ENCODE measurements around the gene ACOX1.

ACOX1 gene

DNA sequence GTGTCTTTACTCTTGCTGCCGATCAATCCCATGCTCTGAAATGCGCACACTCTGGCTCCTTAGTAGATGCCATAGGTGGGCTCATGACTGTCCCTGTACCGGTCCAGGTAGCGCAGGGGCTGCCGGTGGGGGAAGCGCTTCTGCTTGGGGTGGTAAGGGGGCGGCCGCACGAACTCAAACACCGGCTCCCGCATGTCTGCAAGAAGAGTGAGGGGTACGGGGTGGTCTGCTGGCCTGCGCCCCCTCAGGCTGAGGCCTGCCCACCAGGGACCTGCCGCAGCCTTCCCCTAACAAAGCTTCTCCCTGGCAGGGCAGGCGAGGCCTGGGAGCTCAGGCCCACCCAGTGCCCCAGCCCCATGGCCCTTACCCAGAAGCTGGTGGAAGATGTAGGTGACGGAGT, 80.2 kb downstream of the ACOX1 start (continued):
- TF ChIP-seq, protein P1, sequence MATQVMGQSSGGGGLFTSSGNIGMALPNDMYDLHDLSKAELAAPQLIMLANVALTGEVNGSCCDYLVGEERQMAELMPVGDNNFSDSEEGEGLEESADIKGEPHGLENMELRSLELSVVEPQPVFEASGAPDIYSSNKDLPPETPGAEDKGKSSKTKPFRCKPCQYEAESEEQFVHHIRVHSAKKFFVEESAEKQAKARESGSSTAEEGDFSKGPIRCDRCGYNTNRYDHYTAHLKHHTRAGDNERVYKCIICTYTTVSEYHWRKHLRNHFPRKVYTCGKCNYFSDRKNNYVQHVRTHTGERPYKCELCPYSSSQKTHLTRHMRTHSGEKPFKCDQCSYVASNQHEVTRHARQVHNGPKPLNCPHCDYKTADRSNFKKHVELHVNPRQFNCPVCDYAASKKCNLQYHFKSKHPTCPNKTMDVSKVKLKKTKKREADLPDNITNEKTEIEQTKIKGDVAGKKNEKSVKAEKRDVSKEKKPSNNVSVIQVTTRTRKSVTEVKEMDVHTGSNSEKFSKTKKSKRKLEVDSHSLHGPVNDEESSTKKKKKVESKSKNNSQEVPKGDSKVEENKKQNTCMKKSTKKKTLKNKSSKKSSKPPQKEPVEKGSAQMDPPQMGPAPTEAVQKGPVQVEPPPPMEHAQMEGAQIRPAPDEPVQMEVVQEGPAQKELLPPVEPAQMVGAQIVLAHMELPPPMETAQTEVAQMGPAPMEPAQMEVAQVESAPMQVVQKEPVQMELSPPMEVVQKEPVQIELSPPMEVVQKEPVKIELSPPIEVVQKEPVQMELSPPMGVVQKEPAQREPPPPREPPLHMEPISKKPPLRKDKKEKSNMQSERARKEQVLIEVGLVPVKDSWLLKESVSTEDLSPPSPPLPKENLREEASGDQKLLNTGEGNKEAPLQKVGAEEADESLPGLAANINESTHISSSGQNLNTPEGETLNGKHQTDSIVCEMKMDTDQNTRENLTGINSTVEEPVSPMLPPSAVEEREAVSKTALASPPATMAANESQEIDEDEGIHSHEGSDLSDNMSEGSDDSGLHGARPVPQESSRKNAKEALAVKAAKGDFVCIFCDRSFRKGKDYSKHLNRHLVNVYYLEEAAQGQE (tag by site-specific recombination; IDR thresholded peaks at IDR 0.05): no peak
- TF ChIP-seq KLF8 (tag by site-specific recombination; IDR thresholded peaks at IDR 0.05) (no peak), PRDM1 (tag by site-specific recombination; IDR thresholded peaks at IDR 0.05) (no peak), ZNF121 (tag by site-specific recombination; IDR thresholded peaks at IDR 0.05) (no peak), ZNF555 (tag by site-specific recombination; conservative IDR thresholded peaks at IDR 0.05) (no peak), IKZF3 (tag by site-specific recombination; IDR thresholded peaks at IDR 0.05) (no peak), ZNF571 (tag by site-specific recombination; IDR thresholded peaks at IDR 0.05) (no peak), SP3 (tag by site-specific recombination; IDR thresholded peaks at IDR 0.05) (no peak), ZNF341 (tag by site-specific recombination; IDR thresholded peaks at IDR 0.05; ENCODE audit: low read depth) (no peak)
- TF ChIP-seq, protein P2, sequence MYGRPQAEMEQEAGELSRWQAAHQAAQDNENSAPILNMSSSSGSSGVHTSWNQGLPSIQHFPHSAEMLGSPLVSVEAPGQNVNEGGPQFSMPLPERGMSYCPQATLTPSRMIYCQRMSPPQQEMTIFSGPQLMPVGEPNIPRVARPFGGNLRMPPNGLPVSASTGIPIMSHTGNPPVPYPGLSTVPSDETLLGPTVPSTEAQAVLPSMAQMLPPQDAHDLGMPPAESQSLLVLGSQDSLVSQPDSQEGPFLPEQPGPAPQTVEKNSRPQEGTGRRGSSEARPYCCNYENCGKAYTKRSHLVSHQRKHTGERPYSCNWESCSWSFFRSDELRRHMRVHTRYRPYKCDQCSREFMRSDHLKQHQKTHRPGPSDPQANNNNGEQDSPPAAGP (tag by site-specific recombination; IDR thresholded peaks at IDR 0.05): no peak

DNA sequence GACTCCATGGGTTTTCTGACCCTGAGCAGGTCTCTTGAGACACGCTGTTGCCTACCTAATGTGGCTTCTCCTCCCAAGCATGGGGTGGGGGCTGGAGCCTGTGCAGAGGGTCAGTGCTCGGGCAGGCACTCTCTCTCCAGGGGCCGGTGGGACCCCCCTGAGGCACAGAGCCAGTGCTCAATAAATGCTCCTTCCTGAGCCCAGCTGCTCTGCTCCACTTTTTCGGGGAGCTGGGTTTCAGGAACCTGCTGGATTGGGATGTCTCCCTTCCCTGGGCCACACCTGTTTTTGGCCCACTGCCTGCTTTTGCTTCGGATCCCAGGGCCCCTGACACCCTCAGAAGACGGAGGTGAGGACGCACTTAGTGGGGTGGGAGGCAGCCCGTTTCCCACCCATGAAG, 80.9 kb downstream of the ACOX1 start:
- Histone ChIP-seq H3K9me3 (ENCODE audit: control insufficient read depth, insufficient read depth, low read depth, low read length) (no peaks in the 10 kb centered on the region), H3K4me3 (ENCODE audit: low read depth, low read length) (no peak overlapping the region), H3K4me1 (ENCODE audit: control insufficient read depth, insufficient read depth, low read length) (peaks cover 10% of the 10 kb centered on the region), H3K27ac (ENCODE audit: extremely low read depth, low read depth, low read length) (peak overlapping the region; percentile 98), H3K36me3 (ENCODE audit: control insufficient read depth in 2 of 2, insufficient read depth in 1 of 2, low read length in 2 of 2) (peaks cover 25 to 55% of the 10 kb centered on the region in 2 experiments)
- ChIA-PET POLR2A (interaction anchor here (0.5 to 3.2 kb wide), 5 partner anchors 40 to 118 kb away, joined by 3 to 19 read pairs (median 4); partner anchors contain the start of genes ACOX1, TEN1 and WBP2), CTCF (interaction anchor here (0.9 to 4.3 kb wide), 5 partner anchors 20 to 107 kb away, joined by 3 to 28 read pairs (median 11); partner anchors contain the start of gene TRIM47)
- TF ChIP-seq MYNN (tag by site-specific recombination; IDR thresholded peaks at IDR 0.05; ENCODE audit: borderline replicate concordance): no peak
- TF ChIP-seq IKZF3 (tag by site-specific recombination; IDR thresholded peaks at IDR 0.05): 0 out of 2 replicates have a peak, but pooled peaks have one; percentile 29

DNA sequence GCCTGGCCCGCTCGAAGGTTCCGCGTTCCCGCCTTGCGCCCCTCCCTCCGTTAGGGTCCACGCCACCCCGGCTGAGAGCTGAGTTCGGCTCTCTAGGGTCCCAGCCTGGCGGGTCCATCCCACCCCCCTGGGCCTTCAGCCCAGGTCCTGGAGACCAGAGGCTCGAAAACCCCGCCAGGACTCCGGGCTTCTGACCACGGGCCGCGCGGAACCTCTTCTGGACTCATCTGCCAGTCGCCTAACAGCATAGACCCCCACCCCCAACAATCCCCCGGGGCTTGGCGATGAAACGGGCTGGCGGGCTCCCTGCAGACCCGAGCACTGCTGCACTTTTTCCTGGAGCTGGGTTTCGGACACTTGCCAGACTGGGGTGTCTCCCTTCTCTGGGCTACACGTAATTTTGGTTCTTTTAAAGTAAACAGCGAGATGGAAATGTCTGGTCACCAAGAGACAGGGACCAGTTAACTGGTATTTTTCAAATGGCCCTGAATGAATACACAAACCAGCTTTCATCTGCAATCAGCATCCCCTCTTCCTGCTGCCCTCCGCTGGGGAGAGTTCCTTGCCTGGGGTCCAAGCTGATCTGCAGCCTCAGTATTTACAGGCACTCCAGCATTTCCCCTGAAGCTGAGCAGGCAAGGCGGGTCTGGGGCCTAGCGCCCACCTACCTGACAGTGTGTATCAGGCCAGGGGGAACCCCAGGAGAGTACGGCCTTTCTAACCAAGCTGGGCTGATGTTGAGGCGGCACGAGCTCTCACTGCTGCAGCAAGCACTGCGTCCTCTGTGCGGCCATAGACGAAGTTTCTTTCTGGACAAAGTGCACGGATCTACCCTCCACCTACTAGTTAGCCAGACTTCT, 81.6 kb downstream of the ACOX1 start:
- Histone ChIP-seq H3K4me3 (ENCODE audit: low read depth, low read length) (no peak overlapping the region; the same call in 1 of the 2 replicates), H3K27ac (ENCODE audit: extremely low read depth, low read depth, low read length) (peak overlapping the region; percentile 98), H3K4me1 (ENCODE audit: control insufficient read depth, insufficient read depth, low read length) (peaks cover 10% of the 10 kb centered on the region), H3K9me3 (ENCODE audit: control insufficient read depth, insufficient read depth, low read depth, low read length) (no peaks in the 10 kb centered on the region), H3K36me3 (ENCODE audit: control insufficient read depth in 2 of 2, insufficient read depth in 1 of 2, low read length in 2 of 2) (peaks cover 20 to 55% of the 10 kb centered on the region in 2 experiments)
- ChIA-PET CTCF (interaction anchor here (0.7 to 4.3 kb wide), 8 partner anchors 8 to 108 kb away, joined by 3 to 28 read pairs (median 8); partner anchors contain the start of genes TRIM47 and WBP2), POLR2A (interaction anchor here (0.5 to 3.2 kb wide), 15 partner anchors 7 to 119 kb away, joined by 3 to 19 read pairs (median 4); partner anchors contain the start of genes ACOX1, MRPL38, TEN1 and TRIM47)
- no peak for TF ChIP-seq TCF7L2 (IDR thresholded peaks at IDR 0.05; ENCODE audit: borderline replicate concordance, low read depth, low read length)
- no peak for TF ChIP-seq ZNF133 (tag by site-specific recombination; IDR thresholded peaks at IDR 0.05)
- TF ChIP-seq ZNF132 (tag by site-specific recombination; IDR thresholded peaks at IDR 0.05; ENCODE audit: borderline replicate concordance): no peak
- TF ChIP-seq, protein P3, sequence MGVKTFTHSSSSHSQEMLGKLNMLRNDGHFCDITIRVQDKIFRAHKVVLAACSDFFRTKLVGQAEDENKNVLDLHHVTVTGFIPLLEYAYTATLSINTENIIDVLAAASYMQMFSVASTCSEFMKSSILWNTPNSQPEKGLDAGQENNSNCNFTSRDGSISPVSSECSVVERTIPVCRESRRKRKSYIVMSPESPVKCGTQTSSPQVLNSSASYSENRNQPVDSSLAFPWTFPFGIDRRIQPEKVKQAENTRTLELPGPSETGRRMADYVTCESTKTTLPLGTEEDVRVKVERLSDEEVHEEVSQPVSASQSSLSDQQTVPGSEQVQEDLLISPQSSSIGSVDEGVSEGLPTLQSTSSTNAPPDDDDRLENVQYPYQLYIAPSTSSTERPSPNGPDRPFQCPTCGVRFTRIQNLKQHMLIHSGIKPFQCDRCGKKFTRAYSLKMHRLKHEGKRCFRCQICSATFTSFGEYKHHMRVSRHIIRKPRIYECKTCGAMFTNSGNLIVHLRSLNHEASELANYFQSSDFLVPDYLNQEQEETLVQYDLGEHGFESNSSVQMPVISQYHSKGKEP (tag by site-specific recombination; IDR thresholded peaks at IDR 0.05): no peak
- no peak for TF ChIP-seq KLF10 (tag by site-specific recombination; IDR thresholded peaks at IDR 0.05)
- TF ChIP-seq, protein P4, sequence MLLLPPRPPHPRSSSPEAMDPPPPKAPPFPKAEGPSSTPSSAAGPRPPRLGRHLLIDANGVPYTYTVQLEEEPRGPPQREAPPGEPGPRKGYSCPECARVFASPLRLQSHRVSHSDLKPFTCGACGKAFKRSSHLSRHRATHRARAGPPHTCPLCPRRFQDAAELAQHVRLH (tag by site-specific recombination; IDR thresholded peaks at IDR 0.05): no peak
- peak; percentile 88 for TF ChIP-seq ZBTB8A (tag by site-specific recombination; IDR thresholded peaks at IDR 0.05)
- TF ChIP-seq ZNF561 (tag by site-specific recombination; IDR thresholded peaks at IDR 0.05; ENCODE audit: borderline replicate concordance): no peak
- TF ChIP-seq ZEB2 (tag by site-specific recombination; IDR thresholded peaks at IDR 0.05): 0 out of 2 replicates have a peak, but pooled peaks have one; percentile 5
- 0 out of 2 replicates have a peak, but pooled peaks have one; percentile 23 for TF ChIP-seq ZXDB (tag by site-specific recombination; IDR thresholded peaks at IDR 0.05)
- TF ChIP-seq ZNF16 (tag by site-specific recombination; IDR thresholded peaks at IDR 0.05; ENCODE audit: low read depth): no peak
- no peak for TF ChIP-seq GLI2 (tag by site-specific recombination; IDR thresholded peaks at IDR 0.05; ENCODE audit: borderline replicate concordance, low read depth)
- peak; percentile 54; the same call in 1 of the 2 replicates for TF ChIP-seq ZBTB17 (tag by site-specific recombination; IDR thresholded peaks at IDR 0.05)
- no peak for TF ChIP-seq ZNF140 (tag by site-specific recombination; IDR thresholded peaks at IDR 0.05)

Measured in HEK293 (cell line).